Activated T-cell treated with anti-CD3 and anti-CD28 coated beads, Interleukin-2, amount 50 U/mL, for 48 hours (primary cell): ENCODE data around the gene DHX32.

Experiments
- DNase-seq, 2 experiments: peaks; one replicate each; pipeline ENCODE4 v3.0.0-alpha.2; 2020

The DHX32 gene

DNA sequence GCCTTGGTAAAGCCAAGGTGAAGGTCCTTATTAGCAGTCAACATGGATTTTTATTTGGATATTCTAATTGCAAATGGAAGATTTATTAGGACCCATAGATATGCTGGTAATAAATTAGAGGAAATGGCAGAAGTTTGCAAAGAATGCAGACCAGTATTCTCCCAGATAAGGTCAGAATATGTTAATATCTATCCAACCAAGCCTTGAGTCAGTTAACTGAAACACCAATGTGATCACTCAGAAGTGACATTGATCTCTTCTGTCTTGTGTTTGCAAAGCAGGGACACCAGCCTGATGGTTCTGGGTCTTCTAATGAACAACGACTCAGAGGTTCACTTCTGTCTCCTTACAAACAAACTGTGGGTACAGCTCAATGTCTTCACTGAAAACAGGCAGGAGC, 79.5 kb downstream of the DHX32 start:
- no peak for DNase-seq

DNA sequence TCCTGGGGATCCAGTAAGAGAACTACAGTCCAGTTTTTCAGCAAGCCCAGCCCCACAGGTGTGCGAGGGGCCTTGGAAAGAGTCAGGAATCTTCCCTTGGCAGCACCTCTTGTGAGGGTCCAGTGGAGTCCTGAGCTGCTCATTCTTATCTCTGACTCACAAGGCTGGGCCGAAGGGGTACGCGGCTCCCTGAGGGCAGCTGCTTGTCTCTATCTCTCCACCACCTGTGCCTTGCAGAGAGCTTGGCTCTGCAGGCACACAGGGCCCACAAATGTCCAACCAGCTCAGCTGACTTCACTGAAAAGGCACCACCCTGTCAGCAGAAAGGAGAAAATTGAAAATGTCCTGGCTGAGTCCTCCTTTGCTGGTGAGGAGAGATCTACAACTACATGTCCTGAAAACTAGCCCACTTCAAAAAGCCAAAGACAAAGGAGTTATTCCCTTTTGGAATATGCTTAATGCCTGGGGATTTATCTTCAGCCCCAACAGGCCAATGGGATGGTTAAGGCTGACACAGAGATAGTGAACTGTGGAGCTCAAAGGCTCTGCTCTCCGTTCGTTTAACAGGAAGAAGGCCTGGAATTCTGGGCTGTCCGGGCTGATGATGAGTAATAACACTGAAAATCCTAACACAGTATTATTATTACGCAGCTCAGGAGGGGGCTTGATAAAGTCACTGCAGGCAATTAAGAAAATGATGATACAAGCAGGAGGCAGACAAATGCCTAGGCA, 81.5 kb downstream of the DHX32 start:
- DNase-seq, result no peak

DNA sequence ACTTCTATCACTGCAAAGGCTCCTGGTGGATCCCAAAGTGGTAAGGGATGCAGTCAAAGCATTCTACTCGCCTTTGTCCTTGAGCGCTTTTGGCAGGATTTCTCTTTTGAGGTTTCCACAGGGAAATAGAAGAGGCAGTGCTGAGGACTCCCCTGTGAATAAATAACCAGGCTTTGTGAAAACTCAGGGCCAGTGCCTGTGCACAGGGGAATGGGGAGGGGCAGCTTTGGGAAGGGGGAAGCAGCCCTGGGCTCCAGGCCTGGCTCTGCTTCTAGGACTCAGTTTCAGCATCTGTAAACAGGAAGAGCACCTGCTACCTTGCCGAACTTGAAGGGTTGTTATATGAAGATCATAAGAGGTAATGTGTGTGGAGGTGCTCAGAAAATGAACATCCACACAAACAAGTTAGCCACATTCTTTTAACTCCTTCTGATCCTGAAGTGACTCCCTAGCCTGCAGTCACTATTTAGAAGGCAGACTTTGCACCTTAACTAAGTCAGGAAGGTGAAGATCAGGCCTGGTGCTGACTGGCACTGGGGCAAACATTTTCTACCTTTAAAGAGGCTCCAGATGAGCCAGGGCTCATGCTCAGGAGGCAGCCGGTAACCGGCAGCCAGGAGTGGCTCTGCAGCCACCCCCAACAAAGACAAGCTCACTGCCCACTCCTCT, 83.0 kb downstream of the DHX32 start:
- no peak for DNase-seq

DNA sequence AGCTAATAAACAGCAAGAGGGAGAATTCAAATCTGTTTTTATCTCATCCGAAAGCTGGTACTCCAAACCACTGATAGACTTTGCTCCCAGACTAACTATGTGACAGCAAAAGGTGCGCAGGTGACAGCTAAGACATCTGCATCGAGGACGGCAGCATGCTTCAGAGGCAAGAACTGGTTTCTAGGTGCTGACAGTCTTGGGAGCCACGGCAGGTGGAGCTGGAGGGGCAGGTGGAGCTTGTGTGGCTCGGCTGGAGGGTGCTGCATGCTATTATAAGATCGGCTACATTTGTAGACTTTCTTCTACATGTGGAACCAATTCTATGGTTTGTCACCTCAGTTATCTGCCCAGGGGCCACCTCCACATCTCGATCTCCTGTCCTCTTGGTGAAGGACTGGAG, 83.7 kb downstream of the DHX32 start:
- no peak for DNase-seq

DNA sequence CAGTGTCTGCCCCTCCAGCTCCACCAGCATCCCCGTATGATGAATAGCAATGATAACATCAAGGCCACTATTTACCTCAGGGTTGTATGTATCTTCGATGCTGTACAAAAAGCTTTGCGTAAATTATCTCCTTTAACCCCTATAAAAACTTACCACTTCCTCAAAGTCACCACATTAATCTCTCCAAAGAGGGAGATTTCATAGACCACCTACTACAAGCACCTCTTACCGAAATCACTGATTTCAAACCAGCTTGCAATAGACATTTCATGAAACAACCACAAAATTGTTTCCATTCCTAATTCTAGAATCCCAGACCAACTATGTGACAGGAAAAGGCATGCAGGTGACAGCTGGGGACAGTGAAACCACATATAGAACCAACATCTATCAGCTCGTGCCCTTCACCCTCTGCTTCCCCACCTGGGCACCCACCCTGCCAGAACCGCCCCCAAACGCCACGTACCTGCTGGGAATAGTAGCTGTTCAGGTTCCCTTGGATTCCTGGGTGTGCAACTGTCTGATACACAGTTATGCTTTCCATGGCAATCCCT, 85.4 kb downstream of the DHX32 start:
- no peak for DNase-seq

DNA sequence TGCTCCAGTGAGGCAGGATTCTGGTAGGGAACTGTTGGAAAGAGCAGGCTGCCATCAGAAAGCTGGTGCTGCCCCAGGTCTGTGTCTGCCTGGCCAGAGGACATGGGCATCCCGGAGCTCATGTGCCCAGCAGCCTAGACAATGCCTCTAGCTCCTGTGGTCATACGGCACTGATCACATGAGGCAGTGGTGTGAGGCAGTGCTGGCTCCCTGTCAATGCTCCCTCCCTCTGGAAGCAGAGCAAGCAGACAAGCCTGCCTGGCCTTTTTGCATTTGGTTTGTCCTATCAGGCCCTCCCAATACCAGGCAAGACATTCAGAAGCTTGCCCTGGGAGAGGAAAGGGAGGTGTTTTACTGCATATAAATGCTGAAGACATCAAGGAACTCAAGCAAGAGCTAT, 86.0 kb downstream of the DHX32 start:
- no peak for DNase-seq

DNA sequence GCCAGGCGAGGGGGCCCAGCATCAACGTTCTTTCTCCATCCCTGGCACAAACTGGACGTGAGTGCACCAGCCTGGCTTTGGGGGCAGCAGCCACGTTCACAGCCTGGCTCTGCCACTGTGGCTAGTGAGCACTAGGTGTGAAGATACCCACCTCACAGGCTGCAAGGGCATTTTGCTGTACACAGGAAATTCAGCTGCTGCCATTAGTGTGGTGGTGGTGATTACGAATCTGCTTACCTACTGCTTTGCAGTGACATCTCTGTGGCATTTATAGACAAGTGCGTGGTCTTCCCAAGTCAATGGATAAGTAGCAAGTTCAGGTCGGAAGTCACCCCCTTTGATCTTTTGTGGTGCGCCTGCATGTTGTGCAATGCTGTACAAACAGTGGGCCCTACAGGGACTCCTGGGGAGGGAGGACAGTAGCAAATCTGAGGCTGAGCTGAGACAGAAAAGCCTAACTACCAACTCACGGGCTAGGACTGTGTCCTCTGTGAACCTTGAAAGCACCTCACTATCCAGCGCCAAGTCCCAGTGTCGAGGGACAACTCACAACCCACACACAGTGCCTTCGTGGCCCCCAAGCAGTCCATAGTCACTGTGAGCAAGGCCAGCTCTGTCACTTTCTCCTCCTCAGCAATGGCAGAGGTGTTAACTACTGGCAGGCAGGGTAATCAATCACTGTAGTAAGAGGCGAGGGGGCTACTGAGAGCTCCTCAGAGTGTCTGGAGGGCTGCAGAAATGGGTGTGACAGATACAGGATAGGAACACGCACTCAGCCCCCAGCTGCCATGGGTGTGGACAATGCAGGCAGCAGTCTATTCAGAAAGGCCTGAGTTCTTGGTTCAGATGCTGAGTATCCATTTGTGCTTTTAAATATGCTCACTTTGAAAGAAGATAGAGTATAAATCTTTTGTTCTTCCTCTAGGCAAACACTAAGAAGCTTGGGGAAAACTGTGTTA, 88.5 kb downstream of the DHX32 start:
- no peak for DNase-seq

DNA sequence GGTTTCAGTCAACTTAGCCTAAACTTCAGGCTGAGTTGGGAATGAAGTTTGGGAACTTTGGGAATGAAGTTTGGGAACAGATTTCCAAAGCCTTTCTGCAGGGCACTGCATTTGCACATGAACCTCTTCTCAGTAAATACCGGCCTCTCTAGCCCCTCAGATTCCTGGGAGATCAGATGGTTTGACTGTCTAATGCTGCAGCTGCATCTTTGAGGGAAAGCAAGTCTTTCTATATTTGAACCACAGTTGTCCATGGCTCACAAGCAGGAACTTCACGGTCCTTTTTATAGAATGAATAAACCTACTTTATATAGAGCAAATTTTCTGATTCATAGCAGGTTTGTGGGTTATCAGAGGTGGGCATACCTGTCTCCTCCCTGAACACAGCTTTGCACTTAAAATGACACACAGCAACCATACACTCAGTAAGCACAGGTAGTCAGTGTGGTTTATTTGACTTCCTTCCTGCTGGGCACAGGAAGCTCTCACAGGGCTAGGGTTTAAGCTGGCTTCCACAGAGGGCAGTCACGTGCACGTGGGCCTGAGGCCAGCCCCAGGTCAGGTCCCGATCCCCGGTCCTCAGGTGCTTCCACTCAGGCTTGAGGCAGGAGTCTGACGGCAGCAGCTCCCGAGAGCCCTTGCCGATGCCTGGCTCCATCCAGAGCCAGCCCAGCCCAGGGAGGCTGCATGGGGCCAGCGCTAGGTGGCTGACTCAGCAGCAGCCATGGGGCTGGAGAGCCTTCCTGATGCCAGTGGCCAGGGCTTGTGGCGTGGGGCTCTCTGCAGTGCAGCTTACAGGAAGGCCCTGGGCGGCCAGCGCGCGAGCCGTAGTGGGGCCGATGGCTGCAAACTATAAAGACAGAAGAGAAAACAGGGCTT, 92.7 kb downstream of the DHX32 start:
- DNase-seq, result no peak
